H1 (cell line): ENCODE results near the gene ACTN2. TPM values are rescaled to one million over a fixed set of nuclear protein-coding genes. Genes with fewer than 3 reads are reported as not detected.

Experiments
- BACH1 ChIP-seq: IDR thresholded peaks from 2 replicates; pipeline ENCODE4 v1.6.1; 2012; ENCODE audit warnings: low read length, improper control_type of control experiment
- BCL11A ChIP-seq, 2 experiments: IDR thresholded peaks; one replicate each; pipeline ENCODE4 v1.6.1; 2011; ENCODE audit warnings: low read depth in 2 of 2, low read length in 2 of 2, mild to moderate bottlenecking in 2 of 2
- CHD1 ChIP-seq: IDR thresholded peaks from 2 replicates; pipeline ENCODE4 v1.6.1; 2012; ENCODE audit warnings: low read depth, low read length, improper control_type of control experiment
- FOSL1 ChIP-seq: IDR thresholded peaks from 2 replicates; pipeline ENCODE4 v1.6.1; 2011; ENCODE audit warnings: mild to moderate bottlenecking, low read depth, low read length, moderate library complexity; ENCODE audit not compliant: insufficient read depth
- POU5F1 ChIP-seq: IDR thresholded peaks from 2 replicates; pipeline ENCODE4 v1.6.1; 2011; ENCODE audit warnings: low read depth, mild to moderate bottlenecking, low read length, moderate library complexity
- polyA plus RNA-seq, 7 experiments: library from polyadenylated mRNA; depleted of rRNA in 3 of 7; stranded (reverse) in 5 of 7; unstranded in 2 of 7; fragments of >200 nt in 5 of 7; fragments of 200-250 nt in 2 of 7; gene quantifications; 1 replicate in 5 of 7; 2 replicates in 1 of 7; 4 replicates in 1 of 7; pipeline versions ENCODE4 v1.2.1 to v1.2.3, GENCODE V29; 2011 to 2013; ENCODE audit warnings: missing spikeins in 2 of 7, mixed read lengths in 2 of 7
- total RNA-seq: library from RNA; stranded (reverse); fragmentation: NEBNext Ultra II Directional; extraction: Animal tissue kit (Norgen Biotek cat#: 25700); gene quantifications from 2 replicates; pipeline ENCODE4 v1.2.1, GENCODE V29; 2021
- TF ChIP-seq, protein P1 (sequence below): fragments of 300-600 bp; sonication (generic); IDR thresholded peaks from 2 replicates; pipeline ENCODE4 v1.7.1; 2012; ENCODE audit warnings: low read length, moderate library complexity, mild to moderate bottlenecking, inconsistent platforms; ENCODE audit not compliant: insufficient replicate concordance
- TF ChIP-seq, protein P2 (sequence below): IDR thresholded peaks from 2 replicates; pipeline ENCODE4 v1.6.1; 2012; ENCODE audit warnings: low read length, inconsistent platforms

Gene ACTN2
- total and polyA plus RNA-seq, 2 of the 8 experiments (the other 6 are each of a cell fraction or from before 2014, with no cell fraction given), result 1.9 to 4.1 TPM

GRCh38 chr1:236685917-236686814 lies at the start of gene ACTN2 (continued):
- TF ChIP-seq, protein P1, sequence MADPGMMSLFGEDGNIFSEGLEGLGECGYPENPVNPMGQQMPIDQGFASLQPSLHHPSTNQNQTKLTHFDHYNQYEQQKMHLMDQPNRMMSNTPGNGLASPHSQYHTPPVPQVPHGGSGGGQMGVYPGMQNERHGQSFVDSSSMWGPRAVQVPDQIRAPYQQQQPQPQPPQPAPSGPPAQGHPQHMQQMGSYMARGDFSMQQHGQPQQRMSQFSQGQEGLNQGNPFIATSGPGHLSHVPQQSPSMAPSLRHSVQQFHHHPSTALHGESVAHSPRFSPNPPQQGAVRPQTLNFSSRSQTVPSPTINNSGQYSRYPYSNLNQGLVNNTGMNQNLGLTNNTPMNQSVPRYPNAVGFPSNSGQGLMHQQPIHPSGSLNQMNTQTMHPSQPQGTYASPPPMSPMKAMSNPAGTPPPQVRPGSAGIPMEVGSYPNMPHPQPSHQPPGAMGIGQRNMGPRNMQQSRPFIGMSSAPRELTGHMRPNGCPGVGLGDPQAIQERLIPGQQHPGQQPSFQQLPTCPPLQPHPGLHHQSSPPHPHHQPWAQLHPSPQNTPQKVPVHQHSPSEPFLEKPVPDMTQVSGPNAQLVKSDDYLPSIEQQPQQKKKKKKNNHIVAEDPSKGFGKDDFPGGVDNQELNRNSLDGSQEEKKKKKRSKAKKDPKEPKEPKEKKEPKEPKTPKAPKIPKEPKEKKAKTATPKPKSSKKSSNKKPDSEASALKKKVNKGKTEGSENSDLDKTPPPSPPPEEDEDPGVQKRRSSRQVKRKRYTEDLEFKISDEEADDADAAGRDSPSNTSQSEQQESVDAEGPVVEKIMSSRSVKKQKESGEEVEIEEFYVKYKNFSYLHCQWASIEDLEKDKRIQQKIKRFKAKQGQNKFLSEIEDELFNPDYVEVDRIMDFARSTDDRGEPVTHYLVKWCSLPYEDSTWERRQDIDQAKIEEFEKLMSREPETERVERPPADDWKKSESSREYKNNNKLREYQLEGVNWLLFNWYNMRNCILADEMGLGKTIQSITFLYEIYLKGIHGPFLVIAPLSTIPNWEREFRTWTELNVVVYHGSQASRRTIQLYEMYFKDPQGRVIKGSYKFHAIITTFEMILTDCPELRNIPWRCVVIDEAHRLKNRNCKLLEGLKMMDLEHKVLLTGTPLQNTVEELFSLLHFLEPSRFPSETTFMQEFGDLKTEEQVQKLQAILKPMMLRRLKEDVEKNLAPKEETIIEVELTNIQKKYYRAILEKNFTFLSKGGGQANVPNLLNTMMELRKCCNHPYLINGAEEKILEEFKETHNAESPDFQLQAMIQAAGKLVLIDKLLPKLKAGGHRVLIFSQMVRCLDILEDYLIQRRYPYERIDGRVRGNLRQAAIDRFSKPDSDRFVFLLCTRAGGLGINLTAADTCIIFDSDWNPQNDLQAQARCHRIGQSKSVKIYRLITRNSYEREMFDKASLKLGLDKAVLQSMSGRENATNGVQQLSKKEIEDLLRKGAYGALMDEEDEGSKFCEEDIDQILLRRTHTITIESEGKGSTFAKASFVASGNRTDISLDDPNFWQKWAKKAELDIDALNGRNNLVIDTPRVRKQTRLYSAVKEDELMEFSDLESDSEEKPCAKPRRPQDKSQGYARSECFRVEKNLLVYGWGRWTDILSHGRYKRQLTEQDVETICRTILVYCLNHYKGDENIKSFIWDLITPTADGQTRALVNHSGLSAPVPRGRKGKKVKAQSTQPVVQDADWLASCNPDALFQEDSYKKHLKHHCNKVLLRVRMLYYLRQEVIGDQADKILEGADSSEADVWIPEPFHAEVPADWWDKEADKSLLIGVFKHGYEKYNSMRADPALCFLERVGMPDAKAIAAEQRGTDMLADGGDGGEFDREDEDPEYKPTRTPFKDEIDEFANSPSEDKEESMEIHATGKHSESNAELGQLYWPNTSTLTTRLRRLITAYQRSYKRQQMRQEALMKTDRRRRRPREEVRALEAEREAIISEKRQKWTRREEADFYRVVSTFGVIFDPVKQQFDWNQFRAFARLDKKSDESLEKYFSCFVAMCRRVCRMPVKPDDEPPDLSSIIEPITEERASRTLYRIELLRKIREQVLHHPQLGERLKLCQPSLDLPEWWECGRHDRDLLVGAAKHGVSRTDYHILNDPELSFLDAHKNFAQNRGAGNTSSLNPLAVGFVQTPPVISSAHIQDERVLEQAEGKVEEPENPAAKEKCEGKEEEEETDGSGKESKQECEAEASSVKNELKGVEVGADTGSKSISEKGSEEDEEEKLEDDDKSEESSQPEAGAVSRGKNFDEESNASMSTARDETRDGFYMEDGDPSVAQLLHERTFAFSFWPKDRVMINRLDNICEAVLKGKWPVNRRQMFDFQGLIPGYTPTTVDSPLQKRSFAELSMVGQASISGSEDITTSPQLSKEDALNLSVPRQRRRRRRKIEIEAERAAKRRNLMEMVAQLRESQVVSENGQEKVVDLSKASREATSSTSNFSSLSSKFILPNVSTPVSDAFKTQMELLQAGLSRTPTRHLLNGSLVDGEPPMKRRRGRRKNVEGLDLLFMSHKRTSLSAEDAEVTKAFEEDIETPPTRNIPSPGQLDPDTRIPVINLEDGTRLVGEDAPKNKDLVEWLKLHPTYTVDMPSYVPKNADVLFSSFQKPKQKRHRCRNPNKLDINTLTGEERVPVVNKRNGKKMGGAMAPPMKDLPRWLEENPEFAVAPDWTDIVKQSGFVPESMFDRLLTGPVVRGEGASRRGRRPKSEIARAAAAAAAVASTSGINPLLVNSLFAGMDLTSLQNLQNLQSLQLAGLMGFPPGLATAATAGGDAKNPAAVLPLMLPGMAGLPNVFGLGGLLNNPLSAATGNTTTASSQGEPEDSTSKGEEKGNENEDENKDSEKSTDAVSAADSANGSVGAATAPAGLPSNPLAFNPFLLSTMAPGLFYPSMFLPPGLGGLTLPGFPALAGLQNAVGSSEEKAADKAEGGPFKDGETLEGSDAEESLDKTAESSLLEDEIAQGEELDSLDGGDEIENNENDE, result no peak
- TF ChIP-seq CHD1, result no peak
- no peak for TF ChIP-seq BCL11A (IDR thresholded peaks at IDR 0.05; ENCODE audit: low read depth in 2 of 2, low read length in 2 of 2)
- TF ChIP-seq, protein P2, sequence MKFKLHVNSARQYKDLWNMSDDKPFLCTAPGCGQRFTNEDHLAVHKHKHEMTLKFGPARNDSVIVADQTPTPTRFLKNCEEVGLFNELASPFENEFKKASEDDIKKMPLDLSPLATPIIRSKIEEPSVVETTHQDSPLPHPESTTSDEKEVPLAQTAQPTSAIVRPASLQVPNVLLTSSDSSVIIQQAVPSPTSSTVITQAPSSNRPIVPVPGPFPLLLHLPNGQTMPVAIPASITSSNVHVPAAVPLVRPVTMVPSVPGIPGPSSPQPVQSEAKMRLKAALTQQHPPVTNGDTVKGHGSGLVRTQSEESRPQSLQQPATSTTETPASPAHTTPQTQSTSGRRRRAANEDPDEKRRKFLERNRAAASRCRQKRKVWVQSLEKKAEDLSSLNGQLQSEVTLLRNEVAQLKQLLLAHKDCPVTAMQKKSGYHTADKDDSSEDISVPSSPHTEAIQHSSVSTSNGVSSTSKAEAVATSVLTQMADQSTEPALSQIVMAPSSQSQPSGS, result no peak
- no peak for TF ChIP-seq FOSL1
- TF ChIP-seq POU5F1, result no peak
- no peak for TF ChIP-seq BACH1
